Measurements from ENCODE around the gene CCDC57.

DNA sequence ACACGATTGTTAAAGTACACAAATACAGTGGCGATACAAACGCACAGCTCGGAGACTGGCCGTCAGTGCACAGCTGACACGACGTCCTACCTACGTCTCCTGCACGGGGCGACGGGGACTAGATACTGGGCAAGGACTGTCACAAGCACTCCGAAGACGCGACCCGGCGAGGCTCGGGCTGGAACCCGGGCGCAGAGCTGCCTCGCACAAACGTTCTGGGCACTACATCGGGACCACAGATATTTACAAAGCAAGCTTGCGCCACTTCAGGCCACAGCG is 30.0 kb upstream of the CCDC57 start:
- TF ChIP-seq, protein P1, sequence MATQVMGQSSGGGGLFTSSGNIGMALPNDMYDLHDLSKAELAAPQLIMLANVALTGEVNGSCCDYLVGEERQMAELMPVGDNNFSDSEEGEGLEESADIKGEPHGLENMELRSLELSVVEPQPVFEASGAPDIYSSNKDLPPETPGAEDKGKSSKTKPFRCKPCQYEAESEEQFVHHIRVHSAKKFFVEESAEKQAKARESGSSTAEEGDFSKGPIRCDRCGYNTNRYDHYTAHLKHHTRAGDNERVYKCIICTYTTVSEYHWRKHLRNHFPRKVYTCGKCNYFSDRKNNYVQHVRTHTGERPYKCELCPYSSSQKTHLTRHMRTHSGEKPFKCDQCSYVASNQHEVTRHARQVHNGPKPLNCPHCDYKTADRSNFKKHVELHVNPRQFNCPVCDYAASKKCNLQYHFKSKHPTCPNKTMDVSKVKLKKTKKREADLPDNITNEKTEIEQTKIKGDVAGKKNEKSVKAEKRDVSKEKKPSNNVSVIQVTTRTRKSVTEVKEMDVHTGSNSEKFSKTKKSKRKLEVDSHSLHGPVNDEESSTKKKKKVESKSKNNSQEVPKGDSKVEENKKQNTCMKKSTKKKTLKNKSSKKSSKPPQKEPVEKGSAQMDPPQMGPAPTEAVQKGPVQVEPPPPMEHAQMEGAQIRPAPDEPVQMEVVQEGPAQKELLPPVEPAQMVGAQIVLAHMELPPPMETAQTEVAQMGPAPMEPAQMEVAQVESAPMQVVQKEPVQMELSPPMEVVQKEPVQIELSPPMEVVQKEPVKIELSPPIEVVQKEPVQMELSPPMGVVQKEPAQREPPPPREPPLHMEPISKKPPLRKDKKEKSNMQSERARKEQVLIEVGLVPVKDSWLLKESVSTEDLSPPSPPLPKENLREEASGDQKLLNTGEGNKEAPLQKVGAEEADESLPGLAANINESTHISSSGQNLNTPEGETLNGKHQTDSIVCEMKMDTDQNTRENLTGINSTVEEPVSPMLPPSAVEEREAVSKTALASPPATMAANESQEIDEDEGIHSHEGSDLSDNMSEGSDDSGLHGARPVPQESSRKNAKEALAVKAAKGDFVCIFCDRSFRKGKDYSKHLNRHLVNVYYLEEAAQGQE (IDR thresholded peaks at IDR 0.05; ENCODE audit: insufficient read depth in 1 of 2, low read depth in 2 of 2, low read length in 2 of 2) = no peak
- no peak for TF ChIP-seq SIN3A (IDR thresholded peaks at IDR 0.05; ENCODE audit: borderline replicate concordance, insufficient read depth, low read length)
- no peak for TF ChIP-seq TAF1 (IDR thresholded peaks at IDR 0.05; ENCODE audit: borderline replicate concordance, insufficient read depth, low read length)
- TF ChIP-seq POLR2AphosphoS5 (IDR thresholded peaks at IDR 0.05; ENCODE audit: low read depth, low read length) = no peak
- no peak for TF ChIP-seq FOXP2 (optimal IDR thresholded peaks at IDR 0.05; ENCODE audit: borderline replicate concordance, extremely low read depth, extremely low read length, insufficient read depth)

Data from PFSK-1 (cell line).